Left colon (tissue), 2 donors: ENCODE results near the gene IQCB1. TPM values are rescaled to one million over a fixed set of nuclear protein-coding genes. Genes with fewer than 3 reads are reported as not detected.
A peak's percentile ranks its signal among the peaks of the same experiment; 100 is the strongest.
"Not testable (repeated sequence)": the region's sequence is repeated elsewhere in the genome, so short reads cannot be mapped to it uniquely, and the experiment has no call there.

Experiments
- ATAC-seq: fragments of 200-7000 bp; cut with Tn5 transposase; one replicate; pipeline ENCODE4 v1.9.1; 2020; ENCODE audit warnings: mild to moderate bottlenecking, moderate library complexity
- DNase-seq, 2 donors: peaks; one replicate each; pipeline ENCODE4 v3.0.0-alpha.2; 2020
- intact Hi-C, 2 donors: fragments of 100-400 bp; cut with DNase I in 1 of 2; cut with micrococcal nuclease in 1 of 2; formaldehyde crosslinking; loops; one replicate each; pipeline versions ENCODE4 v1.11.2 to v1.14.0; 2022; cut with DNase I, micrococcal nuclease
- long read RNA-seq: library from polyadenylated mRNA; unstranded; transcript quantifications from one replicate; pipeline ENCODE4 v2.0.0, GENCODE V29; 2021
- total RNA-seq, 2 donors: library from RNA; stranded (reverse); fragmentation: NEBNext Ultra II Directional; extraction: Animal tissue kit (Norgen Biotek cat#: 25700); gene quantifications; one replicate each; pipeline ENCODE4 v1.2.1, GENCODE V29; 2021
- donor health status: DM: no; HTN: no; CAD: no.
- donor health status: DM: yes; HTN: yes; CAD: no.

The IQCB1 gene
- 10 to 100 TPM; 12.4 to 18.1 TPM for total RNA-seq
- long read RNA-seq, transcript IQCB1-201 (15 exons, 2,594 nt), result major isoform, 15 of 31 reads
- long read RNA-seq, partial matches to known transcripts, result 1 of 31 reads
- long read RNA-seq, other reads (novel, unspliced or antisense), result 12 of 31 reads

- ATAC-seq (peak; percentile 99), DNase-seq (peak; percentile 97 to 98)
- intact Hi-C loops, result no loop called here
Observed at GRCh38 chr3:121834671-121835464, at the start of gene IQCB1, which contains the start of gene EAF2. Gene IQCB1 (minus strand): TSS chr3:121835060. CDS start chr3:121828960, 6,100 bp downstream. Gene EAF2 (plus strand): TSS chr3:121835209. CDS start chr3:121835286, 77 bp downstream.

- no peak for DNase-seq
- intact Hi-C loops, result no loop called here
- peak; percentile 56 for ATAC-seq
Observed at GRCh38 chr3:121883507-121883906, 48.6 kb upstream of the IQCB1 start.

GRCh38 chr3:121878411-121878810 is 43.6 kb upstream of the IQCB1 start:
- ATAC-seq, result no peak
- no peak for DNase-seq
- intact Hi-C loops, result no loop called here

- intact Hi-C loops, result no loop called here
- DNase-seq (no peak), ATAC-seq (no peak)
Observed at GRCh38 chr3:121871430-121871829, 36.6 kb upstream of the IQCB1 start.

- DNase-seq, result no peak
- intact Hi-C loops, result no loop called here
- no peak for ATAC-seq
Observed at GRCh38 chr3:121870717-121871116, 35.9 kb upstream of the IQCB1 start.

GRCh38 chr3:121869736-121870135 is 34.9 kb upstream of the IQCB1 start:
- no peak for ATAC-seq
- DNase-seq, result no peak
- intact Hi-C loops, result no loop called here

- DNase-seq (no peak), ATAC-seq (no peak)
- intact Hi-C loops, result no loop called here
Observed at GRCh38 chr3:121863801-121864200, 28.9 kb upstream of the IQCB1 start.

- DNase-seq, intact Hi-C loops, ATAC-seq: not testable (repeated sequence)
Observed at GRCh38 chr3:121863247-121863646, 28.4 kb upstream of the IQCB1 start.

- ATAC-seq, DNase-seq, intact Hi-C loops: not testable (repeated sequence)
Observed at GRCh38 chr3:121857778-121858177, 22.9 kb upstream of the IQCB1 start.

- intact Hi-C loops, result no loop called here
- ATAC-seq, result no peak
- no peak for DNase-seq
Observed at GRCh38 chr3:121855555-121855954, 20.7 kb upstream of the IQCB1 start.

GRCh38 chr3:121852256-121852655 is 17.4 kb upstream of the IQCB1 start:
- DNase-seq, result no peak
- ATAC-seq, result no peak
- intact Hi-C loops, result no loop called here

GRCh38 chr3:121844892-121845291 is 10.0 kb upstream of the IQCB1 start:
- no peak for DNase-seq
- intact Hi-C loops, result no loop called here
- ATAC-seq, result no peak

- intact Hi-C loops, result no loop called here
- no peak for ATAC-seq
- DNase-seq, result no peak
Observed at GRCh38 chr3:121839962-121840361, 5.1 kb upstream of the IQCB1 start.

- ATAC-seq (no peak), DNase-seq (no peak)
- intact Hi-C loops, result no loop called here
Observed at GRCh38 chr3:121836481-121836880, 1.6 kb upstream of the IQCB1 start.

GRCh38 chr3:121836064-121836463 is 1.2 kb upstream of the IQCB1 start:
- intact Hi-C loops, result no loop called here
- no peak for ATAC-seq

GRCh38 chr3:121835465-121835801 is 573 bp upstream of the IQCB1 start:
- ATAC-seq (peak; percentile 49), DNase-seq (no peak)
- intact Hi-C loops, result no loop called here

More at GRCh38 chr3:121836064-121836463, 1.2 kb upstream of the IQCB1 start:
- no peak for DNase-seq

GRCh38 chr3:121834157-121834670 is 646 bp downstream of the IQCB1 start:
- peak in 1 of 2 donors; percentile 41 for DNase-seq
- ATAC-seq, result peak; percentile 12
- intact Hi-C loops, result no loop called here

GRCh38 chr3:121822973-121823372 is 11.9 kb downstream of the IQCB1 start:
- intact Hi-C loops, result no loop called here
- no peak for DNase-seq
- no peak for ATAC-seq

- intact Hi-C loops, result no loop called here
- DNase-seq (no peak), ATAC-seq (no peak)
Observed at GRCh38 chr3:121821421-121822199, 13.2 kb downstream of the IQCB1 start.

- DNase-seq, result no peak
- intact Hi-C loops, result no loop called here
- ATAC-seq, result no peak
Observed at GRCh38 chr3:121819236-121819635, 15.6 kb downstream of the IQCB1 start.
